GM19467 (cell line): ENCODE data around the gene KCNQ2.

Experiments
- ATAC-seq: cut with Tn5 transposase; IDR thresholded peaks from one replicate; pipeline ENCODE4 v1.9.1; 2021; ENCODE audit warnings: mild to moderate bottlenecking, moderate library complexity; ENCODE audit not compliant: unreplicated experiment

KCNQ2 gene

DNA sequence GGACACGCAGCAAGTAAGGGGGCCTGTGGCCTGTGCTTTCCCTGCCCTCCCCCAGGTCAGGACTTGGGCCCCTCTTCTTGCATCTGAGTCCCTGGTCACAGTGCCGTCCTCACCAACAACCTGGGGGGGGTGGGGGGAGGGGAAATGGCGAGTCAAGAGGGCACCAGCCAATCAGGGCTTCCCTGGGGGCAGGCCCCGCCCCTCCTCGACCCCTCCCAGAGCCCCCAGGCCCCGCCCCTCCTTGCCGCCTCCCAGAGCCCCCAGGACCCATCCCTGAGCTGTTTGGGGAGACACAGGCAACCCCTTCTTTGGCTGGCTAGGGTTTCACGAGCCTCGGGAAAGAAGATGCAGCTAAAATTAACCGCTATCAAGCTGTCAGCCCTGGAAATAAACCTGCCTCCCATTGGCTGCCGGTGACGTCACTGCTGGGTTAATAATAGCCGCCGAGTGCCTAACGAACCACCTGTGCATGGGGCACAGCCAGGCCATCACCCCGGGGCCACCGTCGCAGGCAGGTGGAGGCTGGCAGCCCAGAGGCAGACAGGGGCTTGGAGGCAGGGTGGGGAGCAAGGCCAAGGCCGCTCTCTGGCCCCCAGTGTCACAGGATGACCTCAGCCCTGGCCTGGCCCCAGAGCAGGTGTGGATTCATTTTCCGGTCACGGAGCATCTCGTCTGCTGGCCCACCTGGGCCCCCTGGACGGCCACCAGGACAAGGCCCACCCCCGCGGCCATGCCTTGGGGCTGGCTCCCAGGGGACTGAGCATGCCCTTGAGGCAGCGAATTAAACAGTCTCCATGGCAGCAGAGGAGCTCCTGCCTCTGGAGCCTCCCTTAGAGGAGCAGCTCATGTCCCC is 29.6 kb upstream of the KCNQ2 start:
- ATAC-seq = no peak

GRCh38 chr20:63500902-63501817 is 28.7 kb upstream of the KCNQ2 start:
- no peak for ATAC-seq

GRCh38 chr20:63500151-63500901 is 27.9 kb upstream of the KCNQ2 start:
- ATAC-seq = no peak

DNA sequence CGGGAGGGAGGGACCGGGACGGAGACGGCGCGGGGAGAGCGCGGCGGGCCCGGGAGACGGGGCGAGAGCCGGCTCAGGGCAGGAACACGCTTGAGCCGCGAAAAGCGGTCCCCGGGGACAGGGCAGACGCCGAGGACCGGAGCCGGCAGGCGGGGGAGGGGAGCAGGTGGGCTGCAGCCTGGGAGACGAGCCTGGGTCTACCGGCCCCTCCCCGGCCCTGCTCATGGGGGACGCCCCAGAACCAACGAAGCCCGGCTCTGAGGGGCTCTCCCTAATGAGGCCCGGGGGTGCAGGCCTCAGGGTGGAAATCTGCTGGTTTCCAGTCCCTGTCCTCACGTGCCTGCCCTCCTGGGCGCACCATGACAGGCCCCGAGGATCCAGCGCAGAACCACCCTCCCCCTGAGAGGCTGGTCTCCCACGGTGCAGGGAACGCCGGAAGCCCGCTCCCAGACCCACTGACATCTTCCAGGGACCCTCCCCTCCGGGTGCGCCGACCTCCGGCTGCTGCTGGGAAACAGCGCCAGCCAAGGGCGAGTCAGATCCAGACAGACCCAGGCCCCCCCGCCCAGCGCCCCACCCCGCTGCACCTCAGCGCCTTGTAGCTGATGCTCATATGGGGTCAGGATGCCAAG is 27.0 kb upstream of the KCNQ2 start:
- no peak for ATAC-seq

- no peak for ATAC-seq
Observed at GRCh38 chr20:63498960-63499337, 26.5 kb upstream of the KCNQ2 start, which contains the start of gene EEF1A2. TSS of gene EEF1A2 (minus strand) at chr20:63499083. CDS start at chr20:63497763, 1,320 bp downstream.

DNA sequence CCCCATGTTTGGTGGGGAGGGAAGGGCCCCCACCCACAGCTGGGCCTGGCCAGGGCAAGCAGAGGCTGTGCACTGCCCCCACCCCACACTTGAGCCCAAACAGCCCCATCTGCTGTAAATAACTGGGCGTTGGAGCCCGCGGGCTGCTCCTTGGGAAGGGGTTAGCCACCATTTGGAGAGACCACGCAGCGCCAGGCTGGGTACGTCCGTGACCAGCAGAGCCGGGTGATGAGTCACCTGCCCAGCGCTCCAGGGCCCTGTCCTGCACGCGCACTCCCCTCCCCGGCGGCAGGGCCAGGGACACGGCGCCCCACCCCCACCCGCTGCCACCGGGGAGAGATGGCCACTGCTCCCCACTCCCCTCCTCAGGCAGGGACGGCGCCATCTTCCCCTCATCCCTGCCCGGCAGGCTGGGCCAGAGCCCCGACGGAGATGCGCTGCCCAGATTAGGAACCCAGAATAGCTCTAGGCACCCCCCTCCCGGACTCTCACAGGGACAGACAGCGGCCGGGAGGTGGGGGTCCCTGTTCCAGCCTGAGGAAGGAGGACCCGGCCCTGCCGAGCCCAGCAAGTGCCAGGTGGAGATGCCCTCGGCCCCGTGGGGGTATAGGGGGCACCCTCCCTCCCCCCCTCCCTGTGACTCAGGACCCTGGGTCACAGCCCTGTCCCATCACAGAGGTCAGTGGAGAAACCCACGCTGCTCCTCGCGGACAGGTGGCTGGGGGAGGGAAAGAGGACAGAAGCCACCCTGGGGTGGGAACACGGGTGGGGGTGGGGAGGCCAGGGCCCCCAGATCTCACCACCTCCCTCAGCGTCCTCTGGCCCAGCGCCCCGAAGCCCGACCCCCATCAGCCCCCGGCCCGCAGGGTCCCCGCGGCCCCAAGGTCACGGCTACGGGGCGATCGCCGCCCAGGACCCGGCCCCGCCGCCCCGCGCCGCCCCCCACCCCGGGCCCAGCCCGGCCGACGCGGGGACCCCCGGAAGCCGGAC is 25.8 kb upstream of the KCNQ2 start:
- no peak for ATAC-seq

DNA sequence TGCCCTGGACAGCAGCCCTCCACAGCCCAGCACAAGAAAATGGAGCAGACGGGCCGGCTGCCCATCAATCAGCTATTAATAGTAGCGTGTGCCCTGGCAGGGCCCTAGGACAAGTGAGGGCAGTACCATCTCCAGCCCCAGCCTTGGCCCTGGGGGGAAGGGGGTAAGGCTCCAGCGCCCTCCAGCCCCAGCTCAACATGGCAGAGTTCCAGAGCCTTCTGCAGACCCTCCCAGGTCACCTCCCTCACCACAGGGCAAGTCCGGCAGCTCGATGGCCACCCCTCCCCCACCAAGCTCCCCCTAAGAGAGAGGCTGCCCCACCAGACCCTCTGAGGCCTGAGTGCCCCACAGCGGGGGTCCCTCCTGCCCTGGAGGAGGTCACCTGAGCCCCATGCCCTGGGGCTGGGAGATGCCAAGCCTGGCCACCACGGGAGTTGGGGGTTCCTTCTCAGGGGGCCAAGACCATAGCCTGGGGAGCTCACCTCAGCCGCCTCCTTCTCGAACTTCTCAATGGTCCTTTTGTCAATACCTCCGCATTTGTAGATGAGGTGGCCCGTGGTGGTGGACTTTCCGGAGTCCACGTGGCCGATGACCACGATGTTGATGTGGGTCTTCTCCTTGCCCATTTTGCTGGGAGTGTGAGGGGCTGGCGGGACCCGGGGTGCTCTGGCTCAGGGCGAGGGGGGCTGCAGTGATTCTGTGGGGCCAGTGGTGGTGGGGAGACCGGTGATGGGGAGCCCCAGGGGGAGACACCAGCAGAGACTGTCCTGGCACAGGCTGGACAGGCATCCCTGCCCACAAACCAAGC is 24.9 kb upstream of the KCNQ2 start:
- no peak for ATAC-seq

DNA sequence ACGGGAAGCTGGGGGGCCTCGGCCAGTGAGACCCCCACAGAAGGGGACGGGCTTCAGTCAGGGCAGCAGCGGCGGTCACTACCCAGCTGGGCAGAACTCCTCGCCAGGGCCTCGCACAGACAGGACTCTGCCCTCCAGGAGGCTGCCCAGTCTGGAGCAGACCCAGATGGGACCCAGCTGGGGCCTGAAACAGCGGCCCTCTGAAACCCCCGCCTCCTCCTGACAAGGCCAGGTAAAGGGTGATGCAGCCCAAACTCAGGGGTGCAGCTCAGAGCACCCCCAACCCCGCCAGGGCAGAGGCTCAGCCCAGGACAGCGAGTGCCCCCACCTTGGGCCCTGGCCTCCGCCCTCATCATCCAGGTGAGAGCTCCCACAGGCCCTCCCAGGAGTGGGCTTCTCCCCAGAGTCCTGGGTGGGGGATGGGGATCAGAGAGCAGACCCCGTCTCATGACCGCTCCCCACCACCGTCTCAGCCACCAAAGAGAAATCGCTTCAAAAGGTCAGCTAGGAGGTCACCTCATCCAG is 24.2 kb upstream of the KCNQ2 start:
- no peak for ATAC-seq

- no peak for ATAC-seq
Observed at GRCh38 chr20:63495741-63496595, 23.5 kb upstream of the KCNQ2 start.

- ATAC-seq = no peak
Observed at GRCh38 chr20:63495167-63495720, 22.8 kb upstream of the KCNQ2 start.

DNA sequence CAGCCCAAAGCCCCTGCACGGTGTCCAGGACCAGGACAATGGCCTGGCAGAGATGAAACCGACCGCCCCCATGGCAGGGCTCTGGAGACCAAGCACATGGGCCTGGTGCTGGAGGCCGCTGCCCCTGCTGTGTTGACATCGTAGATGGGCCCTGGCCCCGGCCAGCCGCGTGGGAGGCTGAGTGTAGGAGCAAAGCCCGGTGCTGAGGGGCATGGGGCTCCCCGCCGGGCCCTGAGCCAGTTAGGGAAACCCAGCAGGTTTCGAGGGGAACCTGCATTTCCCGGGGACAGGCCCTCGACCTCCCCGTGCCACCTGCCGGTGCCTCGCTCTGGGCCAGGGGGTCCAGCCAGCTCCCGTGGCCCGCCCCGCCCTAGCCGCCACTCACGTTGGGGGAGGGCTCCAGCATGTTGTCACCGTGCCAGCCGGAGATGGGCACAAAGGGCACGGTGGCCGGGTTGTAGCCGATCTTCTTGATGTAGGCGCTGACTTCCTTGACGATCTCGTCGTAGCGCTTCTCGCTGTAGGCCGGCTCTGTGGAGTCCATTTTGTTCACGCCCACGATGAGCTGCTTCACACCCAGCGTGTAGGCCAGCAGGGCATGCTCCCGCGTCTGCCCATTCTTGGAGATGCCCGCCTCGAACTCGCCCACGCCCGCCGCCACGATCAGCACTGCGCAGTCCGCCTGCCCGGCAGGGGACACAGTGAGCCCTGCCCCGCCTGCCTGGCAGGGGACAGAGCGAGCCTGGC is 22.1 kb upstream of the KCNQ2 start:
- ATAC-seq = no peak

- ATAC-seq = no peak
Observed at GRCh38 chr20:63494084-63494419, 21.6 kb upstream of the KCNQ2 start.

- no peak for ATAC-seq
Observed at GRCh38 chr20:63493563-63494020, 21.1 kb upstream of the KCNQ2 start.

- ATAC-seq = no peak
Observed at GRCh38 chr20:63492982-63493381, 20.5 kb upstream of the KCNQ2 start.

- ATAC-seq = no peak
Observed at GRCh38 chr20:63492518-63492917, 20.1 kb upstream of the KCNQ2 start.

GRCh38 chr20:63491635-63492230 is 19.3 kb upstream of the KCNQ2 start:
- ATAC-seq = no peak
